GM12891 (cell line): ENCODE data around the gene AHNAK2.

Experiments used
- POLR2A ChIP-seq: IDR thresholded peaks from 2 replicates; pipeline ENCODE4 v1.6.1; 2011; ENCODE audit warnings: low read depth, low read length, control low read depth
- POU2F2 ChIP-seq: IDR thresholded peaks from 2 replicates; pipeline ENCODE4 v1.6.1; 2011; ENCODE audit warnings: low read depth, mild to moderate bottlenecking, control low read depth, low read length, moderate library complexity
- TAF1 ChIP-seq: IDR thresholded peaks from 2 replicates; pipeline ENCODE4 v1.6.1; 2011; ENCODE audit warnings: low read depth, low read length, control low read depth

DNA sequence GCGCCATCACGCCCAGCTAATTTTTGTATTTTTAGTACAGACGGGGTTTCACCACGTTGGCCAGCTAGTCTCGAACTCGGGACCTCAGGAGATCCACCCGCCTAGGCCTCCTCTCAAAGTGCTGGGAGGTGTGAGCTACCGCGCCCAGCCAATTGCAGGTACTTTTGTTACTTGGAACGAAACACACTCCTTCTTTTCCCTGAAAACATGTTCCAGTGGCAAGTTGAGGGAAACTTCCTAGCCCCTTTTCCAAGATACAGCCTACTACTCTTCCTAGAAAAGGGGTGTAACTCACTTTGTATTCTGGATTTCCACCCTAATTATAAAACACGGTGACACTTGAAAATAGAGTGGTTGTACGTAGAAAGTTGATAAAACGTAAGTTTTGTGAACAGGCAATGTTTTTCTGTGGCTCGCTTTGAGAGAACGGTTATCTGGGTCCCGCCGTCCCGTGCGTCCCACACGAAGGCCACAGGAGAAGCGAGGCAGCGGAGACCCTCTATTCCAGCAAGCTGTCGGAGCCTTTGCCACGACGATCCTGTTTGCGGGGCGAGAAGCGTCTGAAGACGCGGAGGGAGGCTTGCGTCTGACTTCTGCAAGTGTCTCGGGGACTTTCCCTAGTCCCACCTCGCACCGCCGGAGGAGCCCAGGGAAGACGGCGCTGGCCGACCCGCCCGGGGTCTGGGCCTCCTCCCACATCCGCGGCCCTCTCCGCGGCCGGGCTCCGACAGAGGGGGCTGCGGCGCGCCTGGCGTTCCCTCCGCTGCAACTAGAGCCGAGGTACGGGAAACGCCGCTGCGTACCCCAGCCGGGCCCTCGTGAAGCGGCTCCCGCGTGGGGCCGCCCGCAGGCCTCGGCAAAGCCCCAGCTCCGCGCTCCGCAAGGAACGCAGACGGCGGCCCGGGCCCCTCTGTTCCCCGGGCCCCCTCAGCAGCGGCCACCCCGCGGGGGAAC, 42.0 kb upstream of the AHNAK2 start:
- TF ChIP-seq POU2F2 (no peak), POLR2A (no peak; the same call in 1 of the 2 replicates), TAF1 (peak; percentile 14; the same call in 1 of the 2 replicates)
